ENCODE measurements around the gene SCARB2.
"Not testable (repeated sequence)": the region's sequence is repeated elsewhere in the genome, so short reads cannot be mapped to it uniquely, and the experiment has no call there.

The SCARB2 gene, protein sequence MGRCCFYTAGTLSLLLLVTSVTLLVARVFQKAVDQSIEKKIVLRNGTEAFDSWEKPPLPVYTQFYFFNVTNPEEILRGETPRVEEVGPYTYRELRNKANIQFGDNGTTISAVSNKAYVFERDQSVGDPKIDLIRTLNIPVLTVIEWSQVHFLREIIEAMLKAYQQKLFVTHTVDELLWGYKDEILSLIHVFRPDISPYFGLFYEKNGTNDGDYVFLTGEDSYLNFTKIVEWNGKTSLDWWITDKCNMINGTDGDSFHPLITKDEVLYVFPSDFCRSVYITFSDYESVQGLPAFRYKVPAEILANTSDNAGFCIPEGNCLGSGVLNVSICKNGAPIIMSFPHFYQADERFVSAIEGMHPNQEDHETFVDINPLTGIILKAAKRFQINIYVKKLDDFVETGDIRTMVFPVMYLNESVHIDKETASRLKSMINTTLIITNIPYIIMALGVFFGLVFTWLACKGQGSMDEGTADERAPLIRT

DNA sequence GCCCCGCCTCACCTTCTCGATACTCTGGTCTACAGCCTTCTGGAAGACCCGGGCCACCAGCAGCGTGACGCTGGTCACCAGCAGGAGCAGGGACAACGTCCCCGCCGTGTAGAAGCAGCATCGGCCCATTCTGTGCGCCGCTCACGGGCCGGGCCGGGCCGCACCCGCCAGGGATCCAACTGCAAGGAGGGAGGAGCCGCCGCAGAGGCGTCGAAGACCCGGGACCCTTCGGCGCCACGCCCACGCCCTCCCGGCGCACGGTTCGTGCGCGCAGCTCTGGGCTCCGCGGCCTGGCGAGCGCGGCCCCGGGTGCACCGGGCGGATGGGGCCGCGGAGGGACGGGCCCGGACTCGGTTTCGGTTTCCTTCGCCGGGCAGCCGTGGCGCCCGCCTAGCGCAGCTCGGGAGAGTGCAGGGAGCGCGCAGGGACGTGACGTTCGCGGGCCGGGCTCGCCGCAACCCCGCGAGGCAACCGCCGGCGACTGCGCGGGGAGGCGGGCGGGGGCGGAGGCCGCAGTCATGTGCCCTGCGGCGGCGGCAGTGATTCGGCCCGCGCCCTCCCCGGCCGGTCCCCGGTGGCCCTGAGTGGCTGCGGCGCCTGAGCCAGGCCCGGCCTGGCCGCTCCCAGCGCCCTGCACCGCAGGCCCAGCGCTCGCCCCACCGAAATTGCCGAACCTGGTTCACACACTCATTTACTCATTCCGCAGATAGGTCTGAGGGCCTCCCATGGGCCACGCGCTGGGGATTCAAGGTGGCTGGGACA lies at the start of gene SCARB2:
Gene SCARB2, minus strand, starts transcription at position 410 of the 762 bp plus-strand sequence. Its CDS starts 281 bp downstream, at position 129.
- H3K4me3 ChIP-seq (ENCODE audit: low read depth, low read length): peak within 1 kb of the TSS; percentile 72
- peak; percentile 60 for DNase-seq (ENCODE audit: low read depth)

GRCh38 chr4:76260571-76260970 lies 46.9 kb upstream of the SCARB2 start:
- no peak overlapping the region for H3K4me3 ChIP-seq (ENCODE audit: low read depth, low read length)
- no peak for DNase-seq (ENCODE audit: low read depth)

DNA sequence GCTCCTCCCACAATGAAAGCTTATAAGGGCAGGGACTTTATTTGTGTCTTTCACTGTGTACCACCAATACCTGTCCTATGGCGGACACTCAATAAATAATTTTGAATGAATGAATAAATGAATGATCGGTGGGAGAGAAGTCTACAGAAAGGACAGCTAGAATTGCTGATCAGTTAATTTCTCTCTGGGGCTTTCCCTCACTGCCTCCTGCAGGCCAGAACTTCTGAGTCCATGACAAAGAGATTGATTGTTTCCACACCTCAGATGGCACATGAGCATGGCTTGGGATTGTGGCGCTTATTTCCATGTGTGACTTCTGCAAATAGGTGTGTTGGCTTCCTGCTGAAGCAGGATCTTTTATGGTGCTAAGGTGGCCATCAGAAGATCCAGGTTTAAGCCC lies 44.2 kb upstream of the SCARB2 start:
- H3K4me3 ChIP-seq (ENCODE audit: low read depth, low read length): no peak overlapping the region
- no peak for DNase-seq (ENCODE audit: low read depth)

DNA sequence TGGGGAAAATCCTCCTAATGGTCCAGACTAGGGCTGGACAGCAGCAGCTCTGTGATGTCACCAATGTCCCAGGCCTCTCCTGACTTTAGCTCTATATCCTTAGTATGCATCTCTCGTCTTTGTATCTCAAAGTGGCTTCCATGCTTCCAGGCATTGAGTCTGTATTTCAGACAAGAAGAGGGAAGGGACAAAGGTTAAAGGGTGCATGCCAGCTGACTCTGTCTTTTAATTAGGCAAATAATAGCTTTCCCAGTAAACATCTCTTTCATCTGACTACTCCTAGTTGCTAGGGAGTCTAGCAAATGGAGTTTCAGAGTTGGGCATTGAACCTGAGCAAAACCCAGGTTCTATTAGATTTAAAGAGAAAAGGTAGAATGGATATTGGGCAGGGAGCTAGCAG lies 43.3 kb upstream of the SCARB2 start:
- no peak overlapping the region for H3K4me3 ChIP-seq (ENCODE audit: low read depth, low read length)
- DNase-seq (ENCODE audit: low read depth): no peak

DNA sequence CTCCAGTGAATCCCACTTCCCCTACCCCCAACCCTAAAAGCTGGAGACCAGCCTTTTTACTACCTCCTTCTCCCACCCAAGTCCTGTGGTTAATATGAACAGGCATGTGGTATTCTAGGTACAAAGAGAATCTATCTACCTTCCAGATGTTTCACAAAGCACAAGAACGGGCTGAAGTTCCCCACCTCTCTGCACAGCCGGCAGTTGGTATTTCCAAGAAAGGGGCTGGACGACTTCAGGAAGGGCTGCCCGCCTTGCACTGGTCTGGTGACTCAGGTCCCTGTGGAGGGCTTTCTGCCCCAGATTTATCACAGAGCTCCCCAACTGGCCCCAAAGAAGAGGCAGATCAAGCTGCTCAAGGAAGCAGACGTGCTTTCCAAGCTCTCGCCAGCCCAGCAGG lies 42.4 kb upstream of the SCARB2 start:
- no peak for DNase-seq (ENCODE audit: low read depth)
- no peak overlapping the region for H3K4me3 ChIP-seq (ENCODE audit: low read depth, low read length)

GRCh38 chr4:76253511-76253910 lies 39.9 kb upstream of the SCARB2 start:
- no peak for DNase-seq (ENCODE audit: low read depth)
- no peak overlapping the region for H3K4me3 ChIP-seq (ENCODE audit: low read depth, low read length)

GRCh38 chr4:76252271-76252653 lies 38.6 kb upstream of the SCARB2 start:
- no peak for DNase-seq (ENCODE audit: low read depth)
- no peak overlapping the region for H3K4me3 ChIP-seq (ENCODE audit: low read depth, low read length)

DNA sequence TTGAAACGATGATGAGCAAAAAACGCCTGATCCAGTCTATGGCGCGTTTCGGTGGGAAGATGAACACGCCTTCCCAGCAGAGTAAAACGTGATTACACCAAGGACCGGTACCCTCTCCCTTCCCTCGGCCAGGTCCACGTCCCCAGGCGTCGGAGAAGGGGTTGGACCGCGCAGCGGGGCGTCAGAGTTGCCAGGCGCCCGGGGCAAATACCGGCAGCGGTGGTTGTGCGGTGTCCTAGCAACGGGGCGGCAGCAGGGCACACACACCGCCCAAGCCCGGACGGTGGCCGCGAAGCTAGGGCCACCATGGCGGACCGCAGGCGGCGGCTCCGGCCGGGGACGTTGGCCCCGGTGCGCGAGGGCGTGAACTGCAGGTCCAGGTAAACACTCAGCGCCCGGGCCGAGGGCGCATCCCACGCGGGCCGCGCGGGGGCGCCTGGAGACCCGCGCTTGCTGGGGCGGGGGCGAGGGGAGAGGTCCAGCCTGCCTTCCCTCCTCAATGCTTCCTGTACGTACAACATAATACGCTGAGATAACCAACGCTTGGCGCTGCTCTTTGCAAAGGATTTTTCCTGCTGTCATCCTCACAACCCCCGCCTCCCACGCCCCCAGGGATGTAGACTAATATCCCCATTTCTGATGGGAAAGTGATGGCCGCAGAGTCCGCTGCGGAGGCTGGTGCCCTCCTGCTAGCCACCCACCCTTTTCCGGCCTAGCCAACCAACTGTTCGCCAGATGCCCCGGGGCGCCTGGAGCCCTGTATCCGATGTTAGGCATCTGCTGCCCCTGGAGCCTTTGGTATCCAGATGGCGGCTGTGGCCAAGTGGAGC lies 38.0 kb upstream of the SCARB2 start, which contains the start of gene FAM47E:
Gene FAM47E, plus strand, starts transcription at position 281 of the 830 bp plus-strand sequence. Its CDS starts 26 bp downstream, at position 307.
- DNase-seq (ENCODE audit: low read depth): no peak
- H3K4me3 ChIP-seq (ENCODE audit: low read depth, low read length): peak within 1 kb of the TSS; percentile 55

DNA sequence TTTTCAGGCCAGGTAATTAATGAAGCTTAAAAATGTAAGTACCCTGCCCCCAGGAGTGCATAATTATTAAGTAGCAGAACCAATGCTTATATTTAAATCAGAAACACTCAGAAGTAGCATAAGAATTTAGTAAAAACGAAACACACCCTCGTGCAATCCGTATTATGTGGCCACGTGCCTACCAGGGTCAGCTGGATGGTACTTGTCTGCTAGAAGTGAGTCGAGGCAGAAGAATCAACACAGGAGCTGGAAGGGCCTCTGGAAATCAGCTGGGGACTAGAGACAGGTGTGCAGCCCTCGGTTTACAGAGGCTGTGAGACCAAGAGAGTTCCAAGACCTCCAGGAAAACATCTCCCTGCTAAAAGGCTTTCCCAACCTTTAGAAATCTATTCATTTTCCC lies 37.3 kb upstream of the SCARB2 start:
- no peak for DNase-seq (ENCODE audit: low read depth)
- H3K4me3 ChIP-seq (ENCODE audit: low read depth, low read length): peak overlapping the region; percentile 55

- no peak overlapping the region for H3K4me3 ChIP-seq (ENCODE audit: low read depth, low read length)
- DNase-seq (ENCODE audit: low read depth): no peak
Observed at GRCh38 chr4:76246852-76247251, 33.2 kb upstream of the SCARB2 start.

DNA sequence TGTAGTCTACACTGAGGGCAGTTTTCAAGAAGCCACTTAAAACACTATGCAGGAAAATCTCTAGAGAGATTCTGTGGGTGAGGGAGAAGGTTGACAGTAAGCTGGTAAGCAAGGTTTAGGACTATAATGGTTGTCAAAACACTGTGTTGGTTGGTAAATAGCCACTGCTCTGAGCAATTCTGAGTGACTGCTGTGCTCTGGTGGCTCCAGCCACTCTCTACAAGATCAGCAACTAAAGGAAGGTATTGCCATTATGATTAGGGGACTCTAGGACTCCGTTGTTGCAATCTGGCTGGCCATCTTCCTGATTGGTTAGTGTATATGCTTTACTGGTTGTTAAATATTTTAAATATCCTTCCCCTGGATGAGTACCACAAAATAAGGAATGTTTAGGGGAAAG lies 32.4 kb upstream of the SCARB2 start:
- no peak overlapping the region for H3K4me3 ChIP-seq (ENCODE audit: low read depth, low read length)
- no peak for DNase-seq (ENCODE audit: low read depth)

DNA sequence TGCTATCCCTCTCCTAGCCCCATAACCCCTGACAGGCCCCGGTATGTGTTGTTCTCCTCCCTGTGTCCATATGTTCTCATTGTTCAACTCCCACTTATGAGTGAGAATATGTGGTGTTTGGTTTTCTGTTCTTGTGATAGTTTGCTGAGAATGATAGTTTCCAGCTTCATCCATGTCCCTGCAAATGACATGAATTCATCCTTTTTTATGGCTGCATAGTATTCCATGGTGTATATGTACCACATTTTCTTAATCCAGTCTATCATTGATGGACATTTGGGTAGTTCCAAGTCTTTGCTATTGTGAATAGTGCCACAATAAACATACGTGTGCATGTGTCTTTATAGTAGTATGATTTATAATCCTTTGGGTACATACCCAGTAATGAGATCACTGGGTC lies 30.3 kb upstream of the SCARB2 start:
- not testable (repeated sequence) for H3K4me3 ChIP-seq (ENCODE audit: low read depth, low read length); DNase-seq (ENCODE audit: low read depth)

DNA sequence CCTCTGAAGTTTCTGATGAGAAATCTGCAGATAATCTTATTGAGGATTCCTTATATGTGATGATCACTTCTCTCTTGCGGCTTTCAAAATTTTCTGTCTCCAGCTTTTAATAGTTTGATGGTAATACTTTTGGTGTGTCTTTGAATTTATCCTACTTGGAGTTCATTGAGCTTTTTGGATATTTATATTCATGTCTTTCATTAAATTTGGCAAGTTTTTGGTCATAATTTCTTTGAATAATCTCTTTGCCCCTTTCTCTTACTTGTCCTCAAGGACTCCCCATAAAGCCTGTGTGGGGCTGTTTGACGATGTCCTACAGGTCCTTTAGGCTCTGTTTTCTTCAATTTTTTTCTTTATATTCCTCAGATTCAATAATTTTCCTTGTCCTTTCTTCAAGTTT lies 26.6 kb upstream of the SCARB2 start:
- no peak overlapping the region for H3K4me3 ChIP-seq (ENCODE audit: low read depth, low read length)
- no peak for DNase-seq (ENCODE audit: low read depth)

GRCh38 chr4:76238701-76239100 lies 25.1 kb upstream of the SCARB2 start:
- no peak for DNase-seq (ENCODE audit: low read depth)
- H3K4me3 ChIP-seq (ENCODE audit: low read depth, low read length): no peak overlapping the region

- DNase-seq (ENCODE audit: low read depth): no peak
Observed at GRCh38 chr4:76238236-76238635, 24.6 kb upstream of the SCARB2 start.

DNA sequence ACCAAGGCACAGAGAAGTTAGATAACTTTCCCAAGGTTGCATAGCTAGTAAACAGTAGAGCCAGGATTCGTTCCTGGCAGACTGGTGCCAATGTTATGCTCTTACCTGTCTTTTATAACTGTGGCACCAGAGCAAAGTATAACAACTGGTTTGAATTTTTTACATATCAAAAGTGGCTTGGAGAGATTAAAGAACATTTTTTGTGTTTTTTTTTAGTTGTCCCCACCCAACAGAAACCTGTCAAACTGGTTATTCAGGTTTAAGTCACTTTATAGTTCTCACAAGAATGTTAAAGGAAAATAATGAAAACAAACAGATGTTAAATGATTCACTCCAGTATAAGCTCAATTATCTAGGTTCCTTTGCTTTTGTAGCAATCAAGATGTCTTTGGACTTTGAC lies 22.3 kb upstream of the SCARB2 start:
- DNase-seq (ENCODE audit: low read depth): no peak

More at GRCh38 chr4:76238236-76238635, 24.6 kb upstream of the SCARB2 start:
- no peak overlapping the region for H3K4me3 ChIP-seq (ENCODE audit: low read depth, low read length)

GRCh38 chr4:76235407-76235806 lies 21.8 kb upstream of the SCARB2 start:
- no peak overlapping the region for H3K4me3 ChIP-seq (ENCODE audit: low read depth, low read length)
- DNase-seq (ENCODE audit: low read depth): no peak

More for the DNA sequence above, 22.3 kb upstream of the SCARB2 start:
- H3K4me3 ChIP-seq (ENCODE audit: low read depth, low read length): no peak overlapping the region

- no peak overlapping the region for H3K4me3 ChIP-seq (ENCODE audit: low read depth, low read length)
- no peak for DNase-seq (ENCODE audit: low read depth)
Observed at GRCh38 chr4:76234679-76235044, 21.0 kb upstream of the SCARB2 start.

GRCh38 chr4:76233967-76234678 lies 20.5 kb upstream of the SCARB2 start:
- DNase-seq (ENCODE audit: low read depth): no peak
- H3K4me3 ChIP-seq (ENCODE audit: low read depth, low read length): no peak overlapping the region
